Activated effector memory CD4-positive, alpha-beta T cell treated with anti-CD3 and anti-CD28 coated beads, Interleukin-2, amount 50 U/mL, for 16 hours (primary cell): ENCODE measurements around the gene SLBP.
"Not testable (repeated sequence)": the region's sequence is repeated elsewhere in the genome, so short reads cannot be mapped to it uniquely, and the experiment has no call there.

Experiments used
- DNase-seq: peaks from one replicate; pipeline ENCODE4 v3.0.0-alpha.2; 2020

The SLBP gene

DNA sequence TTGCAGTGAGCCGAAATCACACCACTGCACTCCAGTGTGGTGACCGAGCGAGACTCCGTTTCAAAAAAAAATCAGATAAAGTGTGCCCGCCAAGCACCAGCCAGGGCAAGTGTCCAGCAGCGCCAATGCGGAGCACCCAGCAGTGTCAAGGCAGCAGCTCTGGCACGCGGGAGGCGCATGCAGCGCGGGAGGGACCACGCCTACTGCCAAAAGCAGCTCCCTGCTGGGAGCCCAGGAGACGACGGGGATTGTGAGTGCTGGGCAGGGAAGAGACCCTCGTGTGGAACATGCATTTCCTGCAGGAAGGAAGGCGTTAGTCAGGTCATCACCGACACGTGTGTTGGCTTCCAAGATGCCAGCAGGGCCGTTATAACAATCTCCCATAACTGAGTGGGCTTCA is 38.4 kb downstream of the SLBP start:
- no peak for DNase-seq

DNA sequence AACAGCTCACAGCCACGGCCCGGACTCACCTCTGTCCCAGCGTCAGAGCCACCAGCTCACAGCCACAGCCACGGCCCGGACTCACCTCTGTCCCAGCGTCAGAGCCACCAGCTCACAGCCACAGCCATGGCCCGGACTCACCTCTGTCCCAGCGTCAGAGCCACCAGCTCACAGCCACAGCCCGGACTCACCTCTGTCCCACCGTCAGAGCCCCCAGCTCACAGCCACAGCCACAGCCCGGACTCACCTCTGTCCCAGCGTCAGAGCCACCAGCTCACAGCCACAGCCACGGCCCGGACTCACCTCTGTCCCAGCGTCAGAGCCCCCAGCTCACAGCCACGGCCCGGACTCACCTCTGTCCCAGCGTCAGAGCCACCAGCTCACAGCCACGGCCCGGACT is 41.1 kb downstream of the SLBP start:
- not testable (repeated sequence) for DNase-seq

DNA sequence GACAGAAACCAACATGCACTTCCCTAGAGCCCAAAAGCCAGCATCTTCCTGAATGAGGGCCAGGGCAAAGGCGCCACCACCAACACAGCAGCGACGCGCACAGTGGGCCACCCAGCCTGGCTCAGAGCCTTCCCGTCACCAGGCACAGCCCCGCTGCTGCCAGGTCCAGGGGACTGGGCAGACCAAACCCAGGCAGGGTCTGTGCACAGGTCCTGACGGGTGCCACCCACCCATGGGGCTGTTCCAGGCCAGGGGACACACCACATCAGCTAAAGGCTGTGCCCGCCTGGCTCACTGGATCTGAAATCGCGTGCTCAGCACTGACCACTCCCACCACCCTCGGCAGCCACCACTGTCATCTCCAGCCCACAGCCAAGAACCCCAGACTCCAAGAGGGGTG is 41.8 kb downstream of the SLBP start:
- DNase-seq = no peak

DNA sequence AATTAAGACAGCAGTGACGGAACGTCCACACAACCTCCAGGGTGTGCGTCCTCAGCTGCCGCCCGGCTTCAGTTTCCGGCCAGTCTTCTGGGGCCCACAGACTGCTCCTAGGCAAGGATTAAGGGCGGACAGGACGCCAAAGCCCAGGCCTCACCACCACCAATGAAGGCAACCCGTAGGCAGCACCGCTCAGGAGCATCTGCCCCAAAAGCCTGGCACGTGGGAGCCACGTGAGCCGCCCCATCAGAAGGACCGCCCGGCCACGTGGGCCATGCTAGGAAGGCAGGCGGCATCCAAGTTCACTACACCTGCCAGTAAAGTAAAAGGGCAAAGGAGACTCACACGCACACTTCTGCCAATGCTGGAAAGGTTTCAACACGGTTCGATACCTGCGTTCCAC is 42.3 kb downstream of the SLBP start:
- no peak for DNase-seq

DNA sequence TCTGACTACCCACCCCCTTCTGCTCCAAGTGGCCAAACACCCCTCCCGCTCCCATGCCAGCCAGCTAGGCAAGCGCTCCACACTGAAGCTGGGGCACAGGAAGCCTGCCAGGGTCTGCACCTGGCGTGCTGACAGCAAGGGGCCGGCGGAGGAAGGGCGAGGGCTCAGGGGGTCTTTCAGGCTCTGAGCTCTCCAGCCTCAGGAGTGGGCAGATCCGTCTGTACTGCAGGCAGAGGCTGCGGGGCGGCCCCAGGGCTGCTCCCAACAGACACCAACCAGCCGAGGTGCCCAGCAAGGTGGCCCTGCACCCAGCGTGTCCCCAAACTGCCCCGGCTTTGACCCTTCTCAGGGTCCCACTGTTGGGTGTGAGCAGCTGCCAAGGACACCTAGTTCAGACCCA is 42.8 kb downstream of the SLBP start:
- no peak for DNase-seq

DNA sequence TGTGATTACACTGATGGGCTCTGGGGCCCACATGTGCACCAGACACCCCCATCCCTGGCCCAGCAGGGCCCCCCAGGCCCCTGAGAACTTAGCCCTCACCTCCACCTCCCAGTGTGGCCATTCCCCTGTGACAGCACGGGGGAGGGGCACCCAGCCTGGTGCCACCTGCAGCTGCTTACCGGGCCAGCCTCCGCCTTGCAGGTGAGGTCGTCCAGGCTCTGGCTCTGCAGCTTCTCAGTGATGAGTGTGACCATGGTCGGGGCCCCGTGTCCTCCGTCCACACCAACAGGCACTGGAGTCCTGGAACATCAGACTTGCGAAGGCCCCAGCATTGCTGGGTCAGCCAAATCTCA is 43.7 kb downstream of the SLBP start:
- no peak for DNase-seq

DNA sequence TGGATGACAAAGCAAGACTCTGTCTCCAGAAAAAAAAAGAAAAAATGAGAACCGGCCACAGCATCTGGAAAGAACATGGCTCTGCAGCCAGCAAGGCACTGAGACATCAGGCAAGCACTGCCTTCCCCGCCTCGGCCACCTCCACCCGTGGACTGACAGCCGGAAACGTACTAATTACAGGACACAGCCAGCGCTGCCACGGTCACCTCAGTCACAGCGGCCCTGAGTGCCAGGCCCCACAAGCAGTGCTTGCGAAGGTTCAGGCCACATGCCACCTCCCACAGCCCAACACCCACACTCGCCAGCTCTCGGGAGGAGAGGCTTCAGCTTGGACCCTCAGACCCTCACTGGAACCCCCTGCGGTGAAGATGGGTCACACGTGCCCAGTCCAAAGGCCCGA is 44.8 kb downstream of the SLBP start:
- DNase-seq = no peak

DNA sequence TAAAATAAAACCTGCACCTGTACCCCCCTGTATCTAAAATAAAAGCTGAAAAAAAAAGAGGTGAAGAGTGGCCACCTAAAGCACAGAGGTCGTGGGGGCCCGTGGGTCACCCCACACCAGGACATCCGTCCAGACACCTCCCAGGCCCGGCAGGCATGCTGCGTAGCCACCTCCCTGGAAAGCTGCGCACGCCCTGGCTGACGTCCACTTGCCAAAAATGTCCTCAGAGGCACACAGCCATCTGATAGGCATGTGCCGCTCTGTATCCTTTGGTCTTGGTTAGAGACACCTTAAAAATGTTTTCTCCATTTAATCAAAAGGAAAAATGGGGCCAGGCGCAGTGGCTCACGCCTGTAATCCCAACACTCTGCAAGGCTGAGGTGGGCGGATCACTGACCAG is 45.7 kb downstream of the SLBP start:
- no peak for DNase-seq

DNA sequence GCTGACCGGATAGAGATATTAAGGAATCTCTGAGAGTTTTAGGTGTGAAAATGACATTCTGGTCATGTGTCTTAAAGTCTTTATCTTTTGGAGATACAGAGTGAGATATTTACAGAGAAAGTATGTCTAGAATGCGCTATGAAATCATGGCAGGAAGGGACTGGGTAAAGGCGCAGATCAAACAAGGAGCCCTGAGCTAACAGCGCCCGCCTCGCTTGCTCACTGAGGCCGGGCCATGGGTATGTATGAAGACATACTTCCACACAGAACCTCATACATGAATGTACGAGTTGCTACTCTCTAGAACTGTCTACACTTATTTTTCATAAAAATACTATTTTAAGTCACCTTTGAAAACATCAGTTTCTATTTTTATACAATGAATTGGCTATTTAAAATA is 48.0 kb downstream of the SLBP start:
- DNase-seq = no peak

DNA sequence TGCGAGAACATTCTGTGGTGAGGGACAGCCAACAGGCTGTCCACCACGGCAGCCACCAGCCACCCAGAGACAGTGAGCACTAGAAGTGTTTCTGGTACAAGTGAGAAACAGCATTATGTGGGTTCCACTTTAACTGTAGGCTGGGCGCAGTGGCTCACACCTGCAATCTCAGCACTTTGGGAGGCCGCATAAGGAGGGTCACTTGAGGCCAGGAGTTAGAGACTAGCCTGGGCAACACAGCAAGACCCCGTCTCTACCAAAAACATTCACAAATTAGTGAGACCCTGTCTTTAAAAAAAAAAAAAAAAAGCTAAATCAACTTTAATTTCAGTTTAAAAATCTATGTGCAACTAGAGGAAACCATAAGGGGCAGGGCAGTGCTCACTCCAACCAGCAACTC is 48.6 kb downstream of the SLBP start:
- no peak for DNase-seq

DNA sequence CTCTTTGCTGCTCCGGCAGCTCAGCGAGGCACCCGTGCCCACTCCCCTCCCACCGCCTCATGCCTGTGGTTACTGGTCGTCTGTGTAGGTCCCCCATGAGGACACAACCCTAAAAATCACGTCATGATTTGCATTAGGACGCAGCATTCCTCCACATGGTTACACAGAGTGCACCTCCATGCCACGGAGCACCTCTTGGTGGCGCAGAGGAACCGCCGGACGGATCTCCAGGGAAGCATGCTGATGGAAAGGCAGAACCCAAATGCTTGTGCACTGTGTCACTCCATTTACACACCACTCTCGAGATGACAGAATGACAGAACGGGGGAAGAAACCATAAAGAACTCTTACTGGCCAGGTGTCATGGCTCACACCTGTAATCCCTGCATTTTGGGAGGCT is 50.4 kb downstream of the SLBP start:
- no peak for DNase-seq

DNA sequence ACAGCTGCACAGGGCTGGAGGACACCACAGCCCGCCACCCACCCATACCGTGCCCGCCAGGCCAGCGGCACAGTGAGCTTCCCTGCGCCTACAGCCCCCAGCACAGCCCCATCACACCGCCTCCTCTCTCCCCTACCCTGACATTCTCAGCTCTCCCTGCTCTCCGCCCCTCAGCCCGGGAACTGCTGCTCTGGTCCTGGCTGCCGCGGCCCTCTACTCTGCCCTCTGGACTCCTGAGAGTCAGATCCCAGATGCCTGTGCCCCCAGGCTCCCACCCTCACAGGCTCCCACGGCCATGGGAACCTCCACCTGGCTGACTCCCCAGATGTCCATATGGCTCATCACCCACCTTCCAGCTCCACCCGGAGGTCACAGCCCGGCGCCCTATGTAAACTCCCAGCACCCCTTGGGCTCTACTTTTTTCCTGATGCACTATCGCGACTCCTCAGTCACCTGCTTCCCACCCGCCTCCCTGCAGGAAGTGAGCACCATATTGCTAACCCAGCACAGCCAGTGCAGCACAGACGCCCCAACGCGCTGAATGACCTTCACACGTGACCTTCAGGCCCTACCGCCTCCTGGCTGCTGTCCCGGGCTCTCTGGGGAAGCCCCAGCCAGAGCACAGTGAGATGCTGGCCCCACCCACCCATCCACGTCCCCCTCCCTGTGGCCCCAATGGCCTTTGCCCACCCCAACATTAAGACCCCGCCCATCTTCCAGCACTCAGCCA is 51.0 kb downstream of the SLBP start:
- no peak for DNase-seq

DNA sequence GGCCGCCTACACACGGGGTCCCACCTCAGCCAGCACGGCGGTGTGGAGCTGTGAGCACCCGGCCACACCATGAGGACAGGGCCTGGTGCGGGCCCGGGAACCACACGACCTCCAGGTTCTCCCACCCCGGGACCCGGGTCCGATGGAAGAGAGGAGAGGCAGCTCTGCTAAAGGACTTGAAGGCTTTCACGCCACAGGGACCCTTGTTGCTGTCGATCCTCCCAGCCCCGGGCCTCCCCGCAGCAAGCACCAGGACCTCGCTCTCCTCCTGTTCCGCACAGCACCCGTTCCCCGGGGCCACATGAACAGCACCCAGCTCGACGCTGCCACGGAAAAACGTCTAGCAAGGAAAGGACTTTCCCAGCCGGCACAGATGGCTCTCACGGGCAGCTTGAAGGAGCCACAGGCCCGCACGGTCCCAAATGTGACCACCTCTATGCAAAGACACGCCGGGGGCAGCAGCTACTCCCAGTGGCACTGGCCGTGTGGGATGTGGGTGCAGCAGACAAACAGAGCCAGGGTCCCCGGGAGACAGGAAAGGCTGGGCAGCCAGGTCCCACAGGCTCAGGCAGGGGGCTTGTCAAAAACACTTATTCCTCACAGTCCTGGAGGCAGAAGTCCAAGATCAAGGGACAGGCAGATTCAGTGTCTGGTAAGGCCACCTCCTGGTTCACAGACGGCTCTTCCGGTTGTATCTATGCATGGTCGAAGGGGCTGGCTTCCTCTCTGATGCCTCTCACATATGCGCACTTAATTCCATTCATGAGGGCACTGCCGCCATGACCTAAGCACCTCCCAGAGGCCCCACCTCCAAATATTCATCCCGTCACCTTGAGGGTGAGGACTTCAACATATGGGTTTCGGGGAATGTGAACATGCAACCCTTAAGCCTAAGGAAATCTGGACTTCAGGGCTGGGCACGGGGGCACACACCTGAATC is 52.7 kb downstream of the SLBP start:
- DNase-seq = no peak

DNA sequence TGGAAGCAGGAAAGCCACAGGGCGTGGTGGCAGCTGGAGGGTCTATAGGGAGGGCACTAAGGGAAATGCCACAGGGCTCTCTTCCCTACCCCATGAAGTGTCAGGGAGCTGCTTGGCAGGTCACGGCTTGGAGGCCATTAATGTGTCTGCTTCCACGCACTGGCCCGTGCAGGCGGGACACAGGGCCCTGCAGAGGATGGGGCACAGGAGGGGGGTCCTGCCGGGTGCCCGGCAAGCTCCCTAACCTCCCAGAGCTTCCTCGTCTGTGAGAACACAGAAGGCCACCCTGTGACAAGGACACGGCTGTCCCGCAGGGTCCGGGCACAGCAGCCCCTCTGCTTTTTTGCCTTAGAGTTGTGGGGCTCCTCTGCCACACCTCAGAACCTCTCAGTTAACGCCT is 53.5 kb downstream of the SLBP start:
- no peak for DNase-seq

DNA sequence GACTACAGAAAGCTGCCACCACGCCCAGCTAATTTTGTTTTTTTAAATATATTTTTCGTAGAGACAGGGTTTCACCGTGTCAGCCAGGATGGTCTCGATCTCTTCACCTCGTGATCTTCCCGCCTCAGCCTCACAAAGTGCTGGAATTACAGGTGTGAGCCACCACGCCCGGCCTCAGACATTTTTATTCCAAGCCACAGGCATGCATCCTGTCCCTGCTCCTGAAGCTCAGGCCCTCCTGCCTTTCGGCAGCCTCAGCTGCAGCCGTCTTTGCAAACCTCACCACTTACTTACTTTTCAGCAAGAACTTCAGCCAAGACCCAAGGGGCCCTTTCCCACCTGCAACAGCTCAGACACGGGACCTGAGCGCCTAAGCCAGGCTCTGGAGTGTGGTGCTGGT is 54.0 kb downstream of the SLBP start:
- no peak for DNase-seq

DNA sequence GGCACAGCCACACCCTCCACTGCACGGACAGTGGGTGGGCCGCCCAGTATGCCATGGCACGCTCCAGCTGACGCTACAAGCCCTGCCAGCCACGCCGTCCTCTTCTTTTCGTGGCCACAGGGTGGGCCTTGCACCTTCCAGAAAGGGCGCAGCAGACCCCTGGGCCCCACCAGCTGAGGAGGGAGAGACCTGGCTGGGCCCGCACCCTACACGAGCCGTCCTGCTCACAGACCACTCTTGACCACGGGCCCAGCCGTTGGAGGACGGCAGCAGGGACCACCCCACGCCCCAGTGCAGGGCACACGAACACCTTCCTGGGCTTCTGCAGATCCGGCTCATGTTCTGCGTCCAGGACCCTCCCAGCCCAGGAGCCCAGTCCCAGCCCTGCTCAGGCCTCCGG is 55.1 kb downstream of the SLBP start:
- DNase-seq = no peak

DNA sequence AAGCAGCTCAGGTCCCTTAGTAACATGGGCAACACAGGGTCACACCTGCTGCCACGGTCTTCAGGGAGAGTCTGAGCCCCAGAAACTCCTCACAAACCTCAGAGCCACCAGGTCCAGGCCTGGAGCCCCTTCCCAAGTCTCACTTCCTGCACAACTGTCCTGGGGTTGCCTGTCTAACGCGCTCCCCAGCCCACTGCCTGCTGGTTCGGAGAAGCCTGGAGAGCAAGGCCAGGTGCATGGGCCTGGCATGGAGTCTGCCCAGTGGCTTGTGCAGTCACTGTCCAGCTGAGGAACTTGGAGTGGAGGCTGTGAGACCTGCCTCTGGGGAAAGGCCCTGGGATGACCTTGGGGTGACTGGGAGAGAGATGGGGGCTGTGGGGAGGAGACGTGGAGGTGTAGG is 56.0 kb downstream of the SLBP start:
- no peak for DNase-seq

DNA sequence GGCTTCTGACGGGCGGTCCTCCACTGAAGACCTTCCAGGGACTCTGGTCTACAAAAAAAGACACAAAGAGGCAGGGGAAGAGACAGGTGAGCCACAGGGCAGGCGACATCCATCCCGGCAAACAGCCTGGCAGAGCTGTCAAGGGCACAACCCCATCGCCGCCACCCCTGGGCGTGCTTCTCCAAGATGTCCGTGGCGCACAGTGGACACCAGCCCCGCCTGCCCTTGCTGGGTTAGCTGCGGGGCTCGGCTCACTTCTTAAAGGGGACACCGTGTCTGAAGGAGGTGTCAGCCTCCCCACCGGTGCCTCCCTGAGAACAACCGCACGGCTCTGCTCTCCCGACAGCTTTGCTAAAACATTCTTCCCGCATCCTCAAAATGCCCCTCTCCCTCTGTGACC is 56.4 kb downstream of the SLBP start:
- DNase-seq = no peak

DNA sequence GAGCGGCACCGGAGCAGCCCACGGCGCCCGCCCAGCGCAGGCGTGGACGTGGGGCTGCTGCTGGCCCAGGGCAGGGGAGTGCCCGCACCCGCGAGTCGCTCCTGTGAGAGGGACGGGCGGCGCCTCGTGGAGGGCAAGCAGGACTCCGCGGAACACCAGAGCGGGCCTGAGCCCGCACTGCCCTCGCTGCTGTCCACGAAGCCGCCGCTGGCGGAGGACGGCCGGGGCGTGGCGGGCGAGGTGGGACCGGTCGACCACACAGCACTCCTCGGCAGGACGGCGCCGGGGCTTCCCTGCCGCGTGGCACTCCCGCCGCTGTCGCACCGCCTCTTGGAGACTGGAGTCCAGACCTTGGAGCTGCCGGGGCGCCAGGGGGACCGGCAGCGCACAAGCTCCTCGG is 57.0 kb downstream of the SLBP start:
- no peak for DNase-seq

DNA sequence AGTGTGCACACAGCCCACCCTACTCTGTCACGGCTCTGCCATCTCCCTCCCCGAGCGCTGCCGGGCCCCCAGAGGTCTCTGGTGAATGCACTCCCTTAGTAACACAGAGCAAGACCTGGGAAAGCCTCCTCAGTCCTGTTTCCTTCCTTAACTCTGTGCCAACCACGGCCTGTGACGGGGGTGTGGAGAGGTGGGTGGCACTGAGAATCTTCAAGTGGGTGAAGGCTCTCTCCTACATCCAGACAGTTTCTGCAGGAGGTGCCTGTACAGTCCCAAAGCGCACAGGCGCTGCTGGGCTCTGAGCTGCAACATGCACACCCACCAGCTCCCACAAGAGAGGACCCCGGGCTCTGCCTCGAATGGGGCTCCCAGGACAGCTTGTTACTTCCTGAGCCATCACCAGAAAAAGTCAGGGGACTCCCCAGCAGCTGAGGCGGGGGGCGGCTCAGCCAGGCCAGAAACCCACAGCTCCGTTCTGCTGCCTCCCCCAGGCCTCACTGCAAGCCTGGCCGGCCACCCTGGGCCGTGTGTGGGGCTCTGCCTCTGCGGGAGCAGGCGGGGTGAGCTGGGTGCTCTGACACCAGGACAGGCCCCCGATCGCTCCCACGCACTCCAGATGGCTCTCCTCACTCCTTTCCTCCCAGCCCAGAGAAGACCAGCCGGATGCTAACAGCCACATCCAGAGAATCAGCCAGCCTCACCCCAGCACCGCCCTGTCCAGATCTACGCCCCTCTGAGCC is 57.7 kb downstream of the SLBP start:
- no peak for DNase-seq

DNA sequence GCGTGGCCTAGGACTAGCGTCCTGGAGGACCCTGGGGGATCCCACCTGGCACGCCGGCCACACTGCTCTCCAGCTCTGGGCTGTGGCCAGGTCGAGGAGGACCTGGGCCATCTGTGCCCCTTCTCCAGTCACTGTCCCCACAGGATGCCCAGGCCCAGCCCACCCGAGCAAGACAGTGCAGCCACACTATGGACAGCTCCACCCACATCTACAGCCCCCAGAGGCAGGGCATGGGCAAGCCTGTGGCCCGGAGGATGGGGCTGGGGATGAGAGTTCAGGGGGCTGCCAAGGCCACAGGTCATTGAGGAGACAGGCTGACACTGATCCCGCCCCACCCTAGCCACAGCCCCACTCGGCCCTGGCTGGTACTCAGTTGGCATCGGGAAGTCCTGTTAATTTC is 58.3 kb downstream of the SLBP start:
- no peak for DNase-seq

DNA sequence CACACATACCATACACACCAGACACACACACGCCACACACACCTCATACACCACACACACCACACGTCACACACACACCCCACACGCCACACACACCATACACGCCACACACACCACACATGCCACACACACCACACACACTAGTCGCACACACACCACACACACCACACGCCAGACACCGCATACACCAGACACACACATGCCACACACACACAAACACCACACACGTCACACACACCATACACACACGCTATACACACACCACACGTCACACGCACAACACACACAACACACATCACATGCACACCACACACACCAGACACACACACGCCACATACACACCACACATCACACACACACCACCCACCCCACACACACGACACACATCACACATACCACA is 60.0 kb downstream of the SLBP start:
- DNase-seq = no peak

DNA sequence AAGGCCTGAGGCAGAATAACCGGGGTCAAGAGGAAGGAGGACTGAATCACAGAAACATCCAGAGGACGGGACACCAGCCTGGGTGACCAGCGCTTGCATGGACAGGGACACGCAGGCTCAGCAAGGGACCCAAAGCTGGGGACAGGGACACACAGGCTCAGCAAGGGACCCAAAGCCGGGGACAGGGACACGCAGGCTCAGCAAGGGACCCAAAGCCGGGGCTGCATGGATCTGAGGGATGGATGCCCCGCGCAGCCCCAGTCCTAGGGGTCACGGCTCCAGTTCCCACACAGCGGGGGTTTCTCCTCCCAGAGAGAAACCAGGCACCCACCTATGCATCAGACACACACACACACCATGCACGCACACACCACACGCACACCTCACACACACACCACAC is 60.5 kb downstream of the SLBP start:
- DNase-seq = no peak

DNA sequence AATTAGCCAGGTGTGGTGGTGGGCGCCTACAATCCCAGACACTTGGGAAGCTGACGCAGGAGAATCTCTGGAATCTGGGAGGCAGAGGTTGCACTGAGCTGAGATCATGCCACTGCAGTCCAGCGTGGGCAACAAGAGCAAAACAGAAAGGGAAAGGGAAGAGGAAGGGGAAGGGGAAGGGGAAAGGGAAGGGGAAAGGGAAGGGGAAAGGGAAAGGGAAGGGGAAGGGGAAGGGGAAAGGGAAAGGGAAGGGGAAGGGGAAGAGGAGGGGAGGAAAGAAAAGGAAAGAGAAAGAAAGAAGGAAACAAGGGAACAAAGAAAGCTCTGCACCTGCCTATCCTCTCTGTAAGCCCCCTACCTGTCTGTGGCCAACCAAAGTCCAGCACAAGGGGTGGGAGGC is 63.2 kb downstream of the SLBP start:
- no peak for DNase-seq
